ENCODE measurements around the gene ENTR1. TPM values are rescaled to one million over a fixed set of nuclear protein-coding genes. Genes with fewer than 3 reads are reported as not detected.

Gene ENTR1
- total and polyA plus RNA-seq, 2 of the 13 experiments (the other 11 are each of a cell fraction or from before 2014, with no cell fraction given): 70.1 to 76.4 TPM

DNA sequence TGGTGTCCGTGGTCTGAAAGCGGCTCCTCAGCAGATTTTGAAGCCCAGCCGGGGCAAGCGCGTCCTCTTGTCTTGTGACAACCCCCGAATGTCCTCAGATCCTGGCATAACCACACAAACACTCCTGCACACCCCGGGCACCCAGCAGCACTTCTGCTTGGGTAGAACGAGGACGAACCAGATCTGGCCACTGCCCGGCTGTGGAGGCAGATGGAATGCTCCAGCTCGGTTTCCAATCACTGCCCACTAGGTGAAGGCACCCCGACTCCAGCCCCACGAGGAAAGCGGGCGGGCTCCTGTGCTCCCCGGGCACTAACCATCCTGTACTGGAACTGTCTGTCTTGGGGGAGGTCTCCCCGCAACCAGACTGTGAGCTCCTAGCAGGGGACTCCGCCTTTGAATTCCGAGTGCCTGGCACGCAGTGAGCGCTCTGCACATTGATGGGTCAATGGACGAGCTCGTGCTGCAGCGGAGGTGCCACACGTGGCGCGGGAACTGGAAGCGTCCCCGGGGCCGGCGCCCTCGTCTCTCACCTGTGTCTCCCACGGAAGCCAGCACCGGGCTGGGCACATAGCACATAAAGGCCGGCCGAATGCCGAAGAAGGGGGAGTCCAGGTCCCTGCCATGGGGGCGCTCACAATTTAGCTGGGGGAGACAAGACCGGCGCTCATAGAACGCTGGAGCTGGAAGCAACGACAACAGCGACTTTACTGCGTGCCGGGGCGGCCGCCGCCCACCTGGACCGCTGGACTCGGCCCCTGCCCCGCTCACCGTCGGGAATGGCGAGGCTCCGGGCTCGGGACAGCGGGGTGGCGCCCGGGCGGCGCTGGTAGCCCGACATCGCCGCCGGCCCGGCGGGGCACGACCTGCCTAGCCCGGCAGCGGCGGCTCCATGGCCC lies 608 bp downstream of the ENTR1 start (continued):
- TF ChIP-seq, protein P1, sequence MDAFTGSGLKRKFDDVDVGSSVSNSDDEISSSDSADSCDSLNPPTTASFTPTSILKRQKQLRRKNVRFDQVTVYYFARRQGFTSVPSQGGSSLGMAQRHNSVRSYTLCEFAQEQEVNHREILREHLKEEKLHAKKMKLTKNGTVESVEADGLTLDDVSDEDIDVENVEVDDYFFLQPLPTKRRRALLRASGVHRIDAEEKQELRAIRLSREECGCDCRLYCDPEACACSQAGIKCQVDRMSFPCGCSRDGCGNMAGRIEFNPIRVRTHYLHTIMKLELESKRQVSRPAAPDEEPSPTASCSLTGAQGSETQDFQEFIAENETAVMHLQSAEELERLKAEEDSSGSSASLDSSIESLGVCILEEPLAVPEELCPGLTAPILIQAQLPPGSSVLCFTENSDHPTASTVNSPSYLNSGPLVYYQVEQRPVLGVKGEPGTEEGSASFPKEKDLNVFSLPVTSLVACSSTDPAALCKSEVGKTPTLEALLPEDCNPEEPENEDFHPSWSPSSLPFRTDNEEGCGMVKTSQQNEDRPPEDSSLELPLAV (CRISPR knock-in tag; conservative IDR thresholded peaks at IDR 0.05; ENCODE audit: low read depth): peak; percentile 66; the same call in 1 of the 2 replicates
- TF ChIP-seq ZNF598 (CRISPR knock-in tag; IDR thresholded peaks at IDR 0.05; ENCODE audit: borderline replicate concordance) (peak; percentile 27; the same call in 1 of the 2 replicates), BHLHE40 (IDR thresholded peaks at IDR 0.05; ENCODE audit: low read length) (peak; percentile 26; the same call in 1 of the 2 replicates), ZFP90 (CRISPR knock-in tag; IDR thresholded peaks at IDR 0.05; ENCODE audit: borderline replicate concordance) (peak; percentile 43; the same call in 1 of the 2 replicates), ZNF124 (CRISPR knock-in tag; IDR thresholded peaks at IDR 0.05) (no peak), KMT2B (CRISPR knock-in tag; IDR thresholded peaks at IDR 0.05) (no peak), ZNF768 (CRISPR knock-in tag; IDR thresholded peaks at IDR 0.05) (peak; percentile 38; the same call in 1 of the 2 replicates), MYC (CRISPR knock-in tag; IDR thresholded peaks at IDR 0.05; ENCODE audit: borderline replicate concordance) (peak; percentile 74), ZNF562 (CRISPR knock-in tag; IDR thresholded peaks at IDR 0.05; ENCODE audit: borderline replicate concordance) (no peak), MTF1 (CRISPR knock-in tag; IDR thresholded peaks at IDR 0.05) (0 out of 2 replicates have a peak, but pooled peaks have one; percentile 62), CHCHD3 (CRISPR knock-in tag; IDR thresholded peaks at IDR 0.05) (0 out of 2 replicates have a peak, but pooled peaks have one; percentile 40), ZNF589 (CRISPR knock-in tag; conservative IDR thresholded peaks at IDR 0.05) (0 out of 2 replicates have a peak, but pooled peaks have one; percentile 15), NFE2L2 (IDR thresholded peaks at IDR 0.05; ENCODE audit: low read length) (no peak), TCF7L2 (IDR thresholded peaks at IDR 0.05; ENCODE audit: low read depth, low read length) (no peak), ZNF7 (CRISPR knock-in tag; IDR thresholded peaks at IDR 0.05) (no peak), SMAD9 (CRISPR knock-in tag; IDR thresholded peaks at IDR 0.05) (no peak), ETV5 (CRISPR knock-in tag; IDR thresholded peaks at IDR 0.05; ENCODE audit: borderline replicate concordance) (0 out of 2 replicates have a peak, but pooled peaks have one; percentile 34), SP1 (IDR thresholded peaks at IDR 0.05) (no peak), SP1 (CRISPR knock-in tag; IDR thresholded peaks at IDR 0.05) (no peak), GFI1 (CRISPR knock-in tag; IDR thresholded peaks at IDR 0.05; ENCODE audit: borderline replicate concordance) (no peak)
- TF ChIP-seq, protein P2, sequence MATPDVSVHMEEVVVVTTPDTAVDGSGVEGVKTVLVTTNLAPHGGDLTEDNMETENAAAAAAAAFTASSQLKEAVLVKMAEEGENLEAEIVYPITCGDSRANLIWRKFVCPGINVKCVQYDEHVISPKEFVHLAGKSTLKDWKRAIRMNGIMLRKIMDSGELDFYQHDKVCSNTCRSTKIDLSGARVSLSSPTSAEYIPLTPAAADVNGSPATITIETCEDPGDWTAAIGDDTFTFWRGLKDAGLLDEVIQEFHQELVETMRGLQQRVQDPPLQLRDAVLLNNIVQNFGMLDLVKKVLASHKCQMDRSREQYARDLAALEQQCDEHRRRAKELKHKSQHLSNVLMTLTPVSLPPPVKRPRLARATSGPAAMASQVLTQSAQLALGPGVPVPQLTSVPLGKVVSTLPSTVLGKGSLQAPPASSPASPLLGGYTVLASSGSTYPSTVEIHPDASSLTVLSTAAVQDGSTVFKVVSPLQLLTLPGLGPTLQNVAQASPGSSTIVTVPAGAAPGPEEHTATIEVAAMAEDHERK (CRISPR knock-in tag; IDR thresholded peaks at IDR 0.05; ENCODE audit: low read depth): no peak
- TF ChIP-seq, protein P3, sequence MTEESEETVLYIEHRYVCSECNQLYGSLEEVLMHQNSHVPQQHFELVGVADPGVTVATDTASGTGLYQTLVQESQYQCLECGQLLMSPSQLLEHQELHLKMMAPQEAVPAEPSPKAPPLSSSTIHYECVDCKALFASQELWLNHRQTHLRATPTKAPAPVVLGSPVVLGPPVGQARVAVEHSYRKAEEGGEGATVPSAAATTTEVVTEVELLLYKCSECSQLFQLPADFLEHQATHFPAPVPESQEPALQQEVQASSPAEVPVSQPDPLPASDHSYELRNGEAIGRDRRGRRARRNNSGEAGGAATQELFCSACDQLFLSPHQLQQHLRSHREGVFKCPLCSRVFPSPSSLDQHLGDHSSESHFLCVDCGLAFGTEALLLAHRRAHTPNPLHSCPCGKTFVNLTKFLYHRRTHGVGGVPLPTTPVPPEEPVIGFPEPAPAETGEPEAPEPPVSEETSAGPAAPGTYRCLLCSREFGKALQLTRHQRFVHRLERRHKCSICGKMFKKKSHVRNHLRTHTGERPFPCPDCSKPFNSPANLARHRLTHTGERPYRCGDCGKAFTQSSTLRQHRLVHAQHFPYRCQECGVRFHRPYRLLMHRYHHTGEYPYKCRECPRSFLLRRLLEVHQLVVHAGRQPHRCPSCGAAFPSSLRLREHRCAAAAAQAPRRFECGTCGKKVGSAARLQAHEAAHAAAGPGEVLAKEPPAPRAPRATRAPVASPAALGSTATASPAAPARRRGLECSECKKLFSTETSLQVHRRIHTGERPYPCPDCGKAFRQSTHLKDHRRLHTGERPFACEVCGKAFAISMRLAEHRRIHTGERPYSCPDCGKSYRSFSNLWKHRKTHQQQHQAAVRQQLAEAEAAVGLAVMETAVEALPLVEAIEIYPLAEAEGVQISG (CRISPR knock-in tag; IDR thresholded peaks at IDR 0.05): 0 out of 2 replicates have a peak, but pooled peaks have one; percentile 3
- TF ChIP-seq, protein P4, sequence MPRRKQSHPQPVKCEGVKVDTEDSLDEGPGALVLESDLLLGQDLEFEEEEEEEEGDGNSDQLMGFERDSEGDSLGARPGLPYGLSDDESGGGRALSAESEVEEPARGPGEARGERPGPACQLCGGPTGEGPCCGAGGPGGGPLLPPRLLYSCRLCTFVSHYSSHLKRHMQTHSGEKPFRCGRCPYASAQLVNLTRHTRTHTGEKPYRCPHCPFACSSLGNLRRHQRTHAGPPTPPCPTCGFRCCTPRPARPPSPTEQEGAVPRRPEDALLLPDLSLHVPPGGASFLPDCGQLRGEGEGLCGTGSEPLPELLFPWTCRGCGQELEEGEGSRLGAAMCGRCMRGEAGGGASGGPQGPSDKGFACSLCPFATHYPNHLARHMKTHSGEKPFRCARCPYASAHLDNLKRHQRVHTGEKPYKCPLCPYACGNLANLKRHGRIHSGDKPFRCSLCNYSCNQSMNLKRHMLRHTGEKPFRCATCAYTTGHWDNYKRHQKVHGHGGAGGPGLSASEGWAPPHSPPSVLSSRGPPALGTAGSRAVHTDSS (CRISPR knock-in tag; conservative IDR thresholded peaks at IDR 0.05): no peak

Measured in HepG2 (cell line).